ENCODE results near the gene FBXO10.
"Not testable (repeated sequence)": the region's sequence is repeated elsewhere in the genome, so short reads cannot be mapped to it uniquely, and the experiment has no call there.

Gene FBXO10

GRCh38 chr9:37517923-37518322 lies 58.3 kb downstream of the FBXO10 start:
- no peaks in the 10 kb centered on the region for H3K27me3 Mint-ChIP-seq
- no peaks in the 10 kb centered on the region for H3K9me3 Mint-ChIP-seq
- no peaks in the 10 kb centered on the region for H3K4me1 Mint-ChIP-seq (ENCODE audit: low read depth)
- H3K27ac Mint-ChIP-seq = no peak overlapping the region
- no peak overlapping the region for H3K4me3 Mint-ChIP-seq
- H3K36me3 Mint-ChIP-seq (ENCODE audit: low read depth) = peaks cover 14% of the 10 kb centered on the region

- H3K9me3 Mint-ChIP-seq = no peaks in the 10 kb centered on the region
- H3K27me3 Mint-ChIP-seq = no peaks in the 10 kb centered on the region
- no peak overlapping the region for H3K27ac Mint-ChIP-seq
- H3K4me1 Mint-ChIP-seq (ENCODE audit: low read depth) = no peaks in the 10 kb centered on the region
- H3K4me3 Mint-ChIP-seq = no peak overlapping the region
- peaks cover 6% of the 10 kb centered on the region for H3K36me3 Mint-ChIP-seq (ENCODE audit: low read depth)
Measured at GRCh38 chr9:37515620-37516258, 60.4 kb downstream of the FBXO10 start.

- no peak overlapping the region for H3K27ac Mint-ChIP-seq
- H3K9me3 Mint-ChIP-seq = no peaks in the 10 kb centered on the region
- H3K36me3 Mint-ChIP-seq (ENCODE audit: low read depth) = peaks cover 4% of the 10 kb centered on the region
- H3K27me3 Mint-ChIP-seq = no peaks in the 10 kb centered on the region
- no peaks in the 10 kb centered on the region for H3K4me1 Mint-ChIP-seq (ENCODE audit: low read depth)
- no peak overlapping the region for H3K4me3 Mint-ChIP-seq
Measured at GRCh38 chr9:37514999-37515398, 61.2 kb downstream of the FBXO10 start.

GRCh38 chr9:37514415-37514814 lies 61.8 kb downstream of the FBXO10 start:
- H3K36me3 Mint-ChIP-seq (ENCODE audit: low read depth) = not testable (repeated sequence)

GRCh38 chr9:37512437-37512836 lies 63.7 kb downstream of the FBXO10 start:
- Mint-ChIP-seq H3K4me1 (ENCODE audit: low read depth) (peaks cover 1% of the 10 kb centered on the region), H3K36me3 (ENCODE audit: low read depth) (peaks cover 5% of the 10 kb centered on the region), H3K9me3 (no peaks in the 10 kb centered on the region), H3K4me3 (no peak overlapping the region), H3K27me3 (no peaks in the 10 kb centered on the region), H3K27ac (no peak overlapping the region)

More at GRCh38 chr9:37514415-37514814, 61.8 kb downstream of the FBXO10 start:
- H3K4me3 Mint-ChIP-seq; H3K27me3 Mint-ChIP-seq; H3K27ac Mint-ChIP-seq; H3K4me1 Mint-ChIP-seq (ENCODE audit: low read depth); H3K9me3 Mint-ChIP-seq: not testable (repeated sequence)

GRCh38 chr9:37511016-37512010 lies 64.9 kb downstream of the FBXO10 start:
- Mint-ChIP-seq H3K9me3 (no peaks in the 10 kb centered on the region), H3K27me3 (no peaks in the 10 kb centered on the region), H3K27ac (no peak overlapping the region), H3K4me3 (no peak overlapping the region), H3K36me3 (ENCODE audit: low read depth) (peaks cover 17% of the 10 kb centered on the region), H3K4me1 (ENCODE audit: low read depth) (peaks cover 9% of the 10 kb centered on the region)

- H3K4me3 Mint-ChIP-seq; H3K9me3 Mint-ChIP-seq; H3K4me1 Mint-ChIP-seq (ENCODE audit: low read depth); H3K27me3 Mint-ChIP-seq; H3K27ac Mint-ChIP-seq: not testable (repeated sequence)
- peaks cover 27% of the 10 kb centered on the region for H3K36me3 Mint-ChIP-seq (ENCODE audit: low read depth)
Measured at GRCh38 chr9:37510053-37510452, 66.1 kb downstream of the FBXO10 start.

GRCh38 chr9:37509536-37509935 lies 66.6 kb downstream of the FBXO10 start:
- H3K27ac Mint-ChIP-seq = no peak overlapping the region

GRCh38 chr9:37508834-37509206 lies 67.4 kb downstream of the FBXO10 start:
- no peaks in the 10 kb centered on the region for H3K9me3 Mint-ChIP-seq
- peaks cover 13% of the 10 kb centered on the region for H3K4me1 Mint-ChIP-seq (ENCODE audit: low read depth)
- H3K36me3 Mint-ChIP-seq (ENCODE audit: low read depth) = peaks cover 31% of the 10 kb centered on the region
- no peak overlapping the region for H3K27ac Mint-ChIP-seq
- H3K4me3 Mint-ChIP-seq = no peak overlapping the region
- H3K27me3 Mint-ChIP-seq = no peaks in the 10 kb centered on the region

More at GRCh38 chr9:37509536-37509935, 66.6 kb downstream of the FBXO10 start:
- Mint-ChIP-seq H3K27me3 (no peaks in the 10 kb centered on the region), H3K36me3 (ENCODE audit: low read depth) (peaks cover 27% of the 10 kb centered on the region), H3K4me3 (no peak overlapping the region), H3K4me1 (ENCODE audit: low read depth) (peaks cover 9% of the 10 kb centered on the region), H3K9me3 (no peaks in the 10 kb centered on the region)

GRCh38 chr9:37508135-37508833 lies 67.9 kb downstream of the FBXO10 start:
- Mint-ChIP-seq H3K27ac (no peak overlapping the region), H3K9me3 (no peaks in the 10 kb centered on the region), H3K36me3 (ENCODE audit: low read depth) (peaks cover 37% of the 10 kb centered on the region), H3K4me1 (ENCODE audit: low read depth) (peaks cover 19% of the 10 kb centered on the region), H3K4me3 (no peak overlapping the region), H3K27me3 (no peaks in the 10 kb centered on the region)

GRCh38 chr9:37507566-37508134 lies 68.5 kb downstream of the FBXO10 start:
- H3K36me3 Mint-ChIP-seq (ENCODE audit: low read depth) = peaks cover 43% of the 10 kb centered on the region
- H3K4me3 Mint-ChIP-seq = no peak overlapping the region
- H3K27ac Mint-ChIP-seq = peak overlapping the region; percentile 54
- no peaks in the 10 kb centered on the region for H3K9me3 Mint-ChIP-seq
- H3K4me1 Mint-ChIP-seq (ENCODE audit: low read depth) = peaks cover 25% of the 10 kb centered on the region
- no peaks in the 10 kb centered on the region for H3K27me3 Mint-ChIP-seq

GRCh38 chr9:37504605-37505004 lies 71.6 kb downstream of the FBXO10 start:
- H3K4me1 Mint-ChIP-seq (ENCODE audit: low read depth) = peaks cover 25% of the 10 kb centered on the region
- H3K9me3 Mint-ChIP-seq = no peaks in the 10 kb centered on the region
- H3K27me3 Mint-ChIP-seq = no peaks in the 10 kb centered on the region
- peak overlapping the region; percentile 14 for H3K27ac Mint-ChIP-seq
- peaks cover 71% of the 10 kb centered on the region for H3K36me3 Mint-ChIP-seq (ENCODE audit: low read depth)
- peak overlapping the region; percentile 5 for H3K4me3 Mint-ChIP-seq

- Mint-ChIP-seq H3K27me3 (no peaks in the 10 kb centered on the region), H3K36me3 (ENCODE audit: low read depth) (peaks cover 74% of the 10 kb centered on the region), H3K9me3 (no peaks in the 10 kb centered on the region), H3K27ac (peak overlapping the region; percentile 69), H3K4me1 (ENCODE audit: low read depth) (peaks cover 25% of the 10 kb centered on the region), H3K4me3 (peak overlapping the region; percentile 22)
Measured at GRCh38 chr9:37503736-37504135, 72.4 kb downstream of the FBXO10 start.

GRCh38 chr9:37501957-37502596 lies 74.1 kb downstream of the FBXO10 start:
- no peak overlapping the region for H3K27ac Mint-ChIP-seq

More at GRCh38 chr9:37501957-37502596, 74.1 kb downstream of the FBXO10 start:
- Mint-ChIP-seq H3K4me3 (no peak overlapping the region), H3K27me3 (no peaks in the 10 kb centered on the region), H3K9me3 (no peaks in the 10 kb centered on the region), H3K4me1 (ENCODE audit: low read depth) (peaks cover 20% of the 10 kb centered on the region), H3K36me3 (ENCODE audit: low read depth) (peaks cover 81% of the 10 kb centered on the region)
